NB4 (cell line): ENCODE results near the gene RBM20.
"Not testable (repeated sequence)": the region's sequence is repeated elsewhere in the genome, so short reads cannot be mapped to it uniquely, and the experiment has no call there.

Experiments used
- DNase-seq: peaks from one replicate; pipeline ENCODE4 v3.0.0; 2010; ENCODE audit warnings: low read depth
- H3K4me3 ChIP-seq: one replicate; pipeline ENCODE4 v1.5.1; 2011; ENCODE audit warnings: mild to moderate bottlenecking, low read depth, low read length, moderate library complexity
- MAX ChIP-seq: IDR thresholded peaks from 2 replicates; pipeline ENCODE4 v1.6.1; 2011; ENCODE audit warnings: low read depth, low read length
- MYC ChIP-seq: IDR thresholded peaks from 2 replicates; pipeline ENCODE4 v1.6.1; 2011; ENCODE audit warnings: low read depth, low read length
- POLR2A ChIP-seq: IDR thresholded peaks from 2 replicates; pipeline ENCODE4 v1.6.1; 2011; ENCODE audit warnings: mild to moderate bottlenecking; ENCODE audit not compliant: insufficient read length; ENCODE audit errors: extremely low read depth
- TF ChIP-seq, protein P1 (sequence below): IDR thresholded peaks from one replicate; pipeline ENCODE4 v1.5.1; 2012; ENCODE audit warnings: low read depth, low read length

The RBM20 gene

GRCh38 chr10:110664483-110665420 is 20.6 kb downstream of the RBM20 start:
- no peak for TF ChIP-seq POLR2A
- no peak for TF ChIP-seq MYC
- TF ChIP-seq MAX = no peak
- TF ChIP-seq, protein P1, sequence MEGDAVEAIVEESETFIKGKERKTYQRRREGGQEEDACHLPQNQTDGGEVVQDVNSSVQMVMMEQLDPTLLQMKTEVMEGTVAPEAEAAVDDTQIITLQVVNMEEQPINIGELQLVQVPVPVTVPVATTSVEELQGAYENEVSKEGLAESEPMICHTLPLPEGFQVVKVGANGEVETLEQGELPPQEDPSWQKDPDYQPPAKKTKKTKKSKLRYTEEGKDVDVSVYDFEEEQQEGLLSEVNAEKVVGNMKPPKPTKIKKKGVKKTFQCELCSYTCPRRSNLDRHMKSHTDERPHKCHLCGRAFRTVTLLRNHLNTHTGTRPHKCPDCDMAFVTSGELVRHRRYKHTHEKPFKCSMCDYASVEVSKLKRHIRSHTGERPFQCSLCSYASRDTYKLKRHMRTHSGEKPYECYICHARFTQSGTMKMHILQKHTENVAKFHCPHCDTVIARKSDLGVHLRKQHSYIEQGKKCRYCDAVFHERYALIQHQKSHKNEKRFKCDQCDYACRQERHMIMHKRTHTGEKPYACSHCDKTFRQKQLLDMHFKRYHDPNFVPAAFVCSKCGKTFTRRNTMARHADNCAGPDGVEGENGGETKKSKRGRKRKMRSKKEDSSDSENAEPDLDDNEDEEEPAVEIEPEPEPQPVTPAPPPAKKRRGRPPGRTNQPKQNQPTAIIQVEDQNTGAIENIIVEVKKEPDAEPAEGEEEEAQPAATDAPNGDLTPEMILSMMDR = no peak
- H3K4me3 ChIP-seq = no peak overlapping the region
- peak; percentile 80 for DNase-seq

DNA sequence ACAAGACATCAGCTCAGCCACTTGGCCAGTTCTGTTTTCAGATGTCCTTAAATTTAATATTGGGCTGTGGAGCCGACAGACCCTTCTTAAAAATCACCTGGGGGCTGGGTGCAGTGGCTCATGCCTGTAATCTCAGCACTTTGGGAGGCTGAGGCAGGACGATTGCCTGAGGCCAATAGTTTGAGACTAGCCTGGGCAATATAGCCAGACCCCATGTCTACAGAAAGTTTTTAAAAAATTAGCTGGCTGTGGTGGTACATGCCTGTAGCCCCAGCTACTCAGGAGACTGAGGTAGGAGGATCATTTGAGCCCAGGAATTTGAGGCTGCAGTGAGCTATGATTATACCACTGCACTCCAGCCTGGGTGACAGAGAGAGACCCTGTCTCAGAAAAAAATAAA is 22.1 kb downstream of the RBM20 start:
- not testable (repeated sequence) for H3K4me3 ChIP-seq, DNase-seq

DNA sequence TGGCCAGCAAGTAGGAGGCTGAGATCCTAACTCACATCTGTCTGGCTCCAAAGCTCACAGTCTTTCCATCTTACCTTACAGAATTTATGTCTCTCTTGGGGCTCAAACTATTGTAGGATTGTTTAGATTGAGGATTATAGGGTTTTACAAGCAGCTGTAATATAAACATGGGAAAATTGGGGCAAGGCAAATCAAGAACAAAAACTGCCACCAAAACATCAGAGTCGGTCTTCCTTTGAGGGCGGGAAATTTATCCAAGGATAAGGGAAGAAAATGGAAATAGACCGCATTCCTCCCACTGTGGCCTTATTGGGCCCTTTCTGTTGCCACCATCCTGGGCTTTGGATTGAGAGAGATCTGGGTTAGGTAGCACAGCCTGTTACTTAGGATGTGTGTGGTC is 22.5 kb downstream of the RBM20 start:
- no peak overlapping the region for H3K4me3 ChIP-seq
- TF ChIP-seq, protein P1 = no peak
- TF ChIP-seq MYC (no peak), MAX (no peak), POLR2A (no peak)
- DNase-seq = no peak

- DNase-seq = no peak
- TF ChIP-seq MAX = no peak
- no peak for TF ChIP-seq POLR2A
- TF ChIP-seq, protein P1 = no peak
- no peak for TF ChIP-seq MYC
- no peak overlapping the region for H3K4me3 ChIP-seq
Observed at GRCh38 chr10:110667620-110668343, 23.6 kb downstream of the RBM20 start.

- TF ChIP-seq, protein P1 = no peak
- TF ChIP-seq POLR2A (no peak), MYC (no peak), MAX (no peak)
- no peak for DNase-seq
- no peak overlapping the region for H3K4me3 ChIP-seq
Observed at GRCh38 chr10:110668443-110668842, 24.3 kb downstream of the RBM20 start.

DNA sequence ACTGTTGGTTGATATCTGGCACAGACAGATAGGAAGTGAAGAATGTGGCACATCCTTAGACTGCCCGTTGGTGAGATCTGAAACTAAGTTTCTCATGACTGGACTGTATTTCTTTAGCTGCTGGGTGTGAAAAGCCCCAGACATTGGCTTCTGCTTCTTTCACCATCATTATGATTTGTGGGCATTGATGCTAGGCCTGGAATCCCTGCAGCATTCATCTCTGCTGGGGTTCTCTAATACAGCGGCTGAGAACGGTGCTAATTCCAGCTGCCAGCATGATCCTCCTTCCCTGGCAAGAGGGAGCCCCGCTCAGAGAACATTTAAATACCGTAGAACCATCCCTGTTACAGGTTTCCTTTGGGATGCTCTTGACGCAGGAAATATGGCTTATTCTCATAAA is 26.2 kb downstream of the RBM20 start:
- TF ChIP-seq, protein P1 = no peak
- TF ChIP-seq MYC (no peak), MAX (no peak), POLR2A (no peak)
- no peak for DNase-seq
- no peak overlapping the region for H3K4me3 ChIP-seq
